Measurements from ENCODE around the gene PEAK1. TPM values are rescaled to one million over a fixed set of nuclear protein-coding genes. Genes with fewer than 3 reads are reported as not detected.

The PEAK1 gene
- total RNA-seq, 2 donors from 2014 or later, result 38.0 to 41.4 TPM

GRCh38 chr15:77083381-77084160 is 336.3 kb downstream of the PEAK1 start:
- DNase-seq (ENCODE audit: low spot score) (peak; percentile 81), ATAC-seq (peak; percentile 93 to 95)
- Mint-ChIP-seq H3K27ac (peak overlapping the region; percentile 37 to 68), H3K36me3 (no peaks in the 10 kb centered on the region), H3K9me3 (no peaks in the 10 kb centered on the region), H3K4me3 (peak overlapping the region; percentile 72), H3K4me1 (ENCODE audit: low read depth in 2 of 2) (peaks cover 21 to 27% of the 10 kb centered on the region in 2 donors), H3K27me3 (no peaks in the 10 kb centered on the region)

DNA sequence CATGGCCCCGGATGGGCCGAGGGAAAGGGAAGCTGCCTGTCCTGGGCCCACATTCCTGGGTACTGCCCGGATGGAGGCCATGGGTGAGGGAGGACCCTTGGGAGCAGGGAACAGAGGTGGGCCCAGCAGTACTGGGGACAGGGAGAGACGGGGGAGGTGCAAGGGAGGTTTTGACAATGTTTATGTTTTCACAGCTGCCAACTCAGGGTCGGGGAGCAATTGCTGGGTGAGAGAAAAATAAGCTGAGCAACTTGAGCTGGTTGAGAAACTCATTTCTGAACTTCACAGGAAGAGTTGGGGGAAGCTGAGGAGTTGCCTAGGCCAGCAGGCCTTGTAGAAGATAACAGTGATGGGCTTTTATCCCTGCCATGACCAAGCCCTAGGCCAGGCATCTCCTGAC is 337.9 kb downstream of the PEAK1 start:
- H3K4me3 Mint-ChIP-seq, result no peak overlapping the region
- ATAC-seq, result no peak
- no peaks in the 10 kb centered on the region for H3K36me3 Mint-ChIP-seq

DNA sequence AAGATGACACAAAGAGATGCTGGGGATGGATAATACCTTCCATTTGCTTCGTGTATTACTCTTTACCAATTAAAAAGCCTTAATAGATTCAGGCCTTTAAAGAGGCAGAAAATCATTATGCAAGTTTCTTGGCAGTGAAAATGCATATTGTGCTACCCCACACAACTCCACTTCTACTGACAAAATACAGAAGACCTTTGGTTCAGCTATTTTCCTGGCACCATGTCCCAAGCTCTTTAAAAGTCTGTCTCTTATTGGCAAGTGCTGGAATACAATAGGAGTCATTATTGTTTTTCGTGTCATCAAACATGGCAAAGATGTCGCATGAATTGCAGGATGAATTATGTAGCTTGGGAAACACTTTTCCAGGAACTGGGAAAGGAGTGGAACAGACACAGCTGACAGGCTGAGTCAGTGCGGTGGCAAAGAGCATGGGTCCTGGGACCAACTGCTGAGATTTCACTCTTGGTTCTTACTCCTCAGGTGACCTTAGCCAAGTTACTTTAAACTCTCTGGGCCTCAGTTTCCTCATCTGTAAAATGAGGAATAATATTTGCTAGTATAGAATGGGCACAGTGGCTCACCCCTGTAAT is 343.5 kb downstream of the PEAK1 start:
- no peak for ATAC-seq
- no peak for DNase-seq (ENCODE audit: low spot score)
- Mint-ChIP-seq H3K9me3 (no peaks in the 10 kb centered on the region), H3K27ac (no peak overlapping the region), H3K4me1 (ENCODE audit: low read depth in 2 of 2) (peaks cover 4 to 8% of the 10 kb centered on the region in 2 donors), H3K27me3 (peaks cover 0 to 3% of the 10 kb centered on the region in 2 donors), H3K4me3 (no peak overlapping the region), H3K36me3 (no peaks in the 10 kb centered on the region)

More for the DNA sequence above, 337.9 kb downstream of the PEAK1 start:
- Mint-ChIP-seq H3K27me3 (no peaks in the 10 kb centered on the region), H3K9me3 (no peaks in the 10 kb centered on the region), H3K27ac (no peak overlapping the region), H3K4me1 (ENCODE audit: low read depth in 2 of 2) (peaks cover 21 to 27% of the 10 kb centered on the region in 2 donors)
- DNase-seq (ENCODE audit: low spot score), result no peak

DNA sequence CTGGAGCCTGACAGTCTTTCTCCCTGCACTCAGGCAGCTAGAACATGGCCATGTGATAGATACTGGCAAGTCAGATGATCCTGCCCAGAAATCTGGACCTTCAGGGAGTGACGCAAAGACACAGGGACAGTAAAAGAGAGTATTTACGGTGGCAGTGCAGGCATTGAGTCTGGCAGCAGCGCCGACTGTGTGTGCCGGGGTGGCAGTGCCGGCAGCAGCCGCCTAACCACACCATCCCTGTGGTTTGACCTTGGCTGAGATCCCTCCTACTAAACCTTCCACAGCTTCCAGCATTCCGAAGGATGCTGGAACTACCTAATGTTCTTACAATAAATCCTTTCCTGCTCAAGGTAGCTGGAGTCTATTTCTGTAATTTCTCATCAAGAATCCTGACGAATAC is 344.4 kb downstream of the PEAK1 start:
- peaks cover 0 to 3% of the 10 kb centered on the region in 2 donors for H3K27me3 Mint-ChIP-seq
- H3K4me3 Mint-ChIP-seq, result no peak overlapping the region

GRCh38 chr15:77074350-77074749 is 345.6 kb downstream of the PEAK1 start:
- Mint-ChIP-seq H3K27me3 (peaks cover 0 to 3% of the 10 kb centered on the region in 2 donors), H3K9me3 (no peaks in the 10 kb centered on the region), H3K27ac (no peak overlapping the region), H3K4me1 (ENCODE audit: low read depth in 2 of 2) (peaks cover 15 to 19% of the 10 kb centered on the region in 2 donors), H3K36me3 (no peaks in the 10 kb centered on the region), H3K4me3 (no peak overlapping the region)
- DNase-seq (ENCODE audit: low spot score), result no peak
- no peak for ATAC-seq

More for the DNA sequence above, 344.4 kb downstream of the PEAK1 start:
- Mint-ChIP-seq H3K27ac (no peak overlapping the region), H3K36me3 (no peaks in the 10 kb centered on the region), H3K4me1 (ENCODE audit: low read depth in 2 of 2) (peaks cover 8 to 12% of the 10 kb centered on the region in 2 donors), H3K9me3 (no peaks in the 10 kb centered on the region)
- ATAC-seq (no peak), DNase-seq (ENCODE audit: low spot score) (no peak)

DNA sequence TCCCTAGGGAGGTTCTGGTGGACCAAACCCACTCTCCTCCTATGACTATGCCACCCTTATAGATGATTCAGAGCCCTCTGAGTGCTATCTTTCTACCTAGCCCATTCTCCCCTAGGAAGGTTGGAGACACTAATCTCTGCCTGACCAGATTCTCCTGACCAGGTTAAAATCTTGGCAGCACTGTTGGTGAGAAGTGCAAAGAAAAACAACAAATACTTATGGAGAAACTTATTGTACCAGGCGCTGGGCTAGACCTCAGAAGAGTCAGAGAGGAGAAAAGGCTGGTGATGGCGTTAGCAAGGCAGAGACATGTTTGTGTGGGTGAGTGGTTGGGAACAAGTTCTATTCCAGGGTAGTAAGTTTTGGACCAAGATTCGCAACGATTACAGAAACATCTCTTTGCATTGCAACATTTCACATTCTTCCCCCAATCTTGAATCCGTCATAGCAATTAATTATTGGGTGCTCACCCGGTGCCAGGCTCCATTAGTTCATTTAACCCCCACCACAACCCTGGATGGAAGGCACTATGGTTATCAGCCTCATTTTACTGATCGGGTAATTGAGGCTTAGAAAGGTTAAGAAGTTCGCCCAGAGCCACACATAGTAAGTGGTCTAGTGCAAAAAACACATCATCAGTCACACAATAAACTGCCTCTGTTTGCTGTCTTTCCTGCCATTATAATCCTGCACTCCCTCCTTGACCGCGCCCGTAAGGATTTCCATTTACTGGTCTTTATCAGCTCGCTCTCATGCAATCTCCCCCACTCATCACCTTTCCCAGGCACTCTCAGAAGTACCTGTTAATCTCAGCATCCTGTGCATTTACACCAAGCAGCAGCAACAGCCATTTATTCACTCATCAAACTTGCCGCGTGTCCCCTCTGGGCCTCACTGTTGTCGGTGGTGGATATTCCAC is 348.3 kb downstream of the PEAK1 start:
- H3K9me3 Mint-ChIP-seq, result no peaks in the 10 kb centered on the region
- peak overlapping the region; percentile 74 for H3K4me3 Mint-ChIP-seq
- DNase-seq (ENCODE audit: low spot score) (no peak), ATAC-seq (no peak)
- H3K27ac Mint-ChIP-seq, result peak overlapping the region; percentile 8 to 83
- H3K4me1 Mint-ChIP-seq (ENCODE audit: low read depth in 2 of 2), result peaks cover 33 to 42% of the 10 kb centered on the region in 2 donors
- peaks cover 0 to 3% of the 10 kb centered on the region in 2 donors for H3K27me3 Mint-ChIP-seq
- H3K36me3 Mint-ChIP-seq, result no peaks in the 10 kb centered on the region

DNA sequence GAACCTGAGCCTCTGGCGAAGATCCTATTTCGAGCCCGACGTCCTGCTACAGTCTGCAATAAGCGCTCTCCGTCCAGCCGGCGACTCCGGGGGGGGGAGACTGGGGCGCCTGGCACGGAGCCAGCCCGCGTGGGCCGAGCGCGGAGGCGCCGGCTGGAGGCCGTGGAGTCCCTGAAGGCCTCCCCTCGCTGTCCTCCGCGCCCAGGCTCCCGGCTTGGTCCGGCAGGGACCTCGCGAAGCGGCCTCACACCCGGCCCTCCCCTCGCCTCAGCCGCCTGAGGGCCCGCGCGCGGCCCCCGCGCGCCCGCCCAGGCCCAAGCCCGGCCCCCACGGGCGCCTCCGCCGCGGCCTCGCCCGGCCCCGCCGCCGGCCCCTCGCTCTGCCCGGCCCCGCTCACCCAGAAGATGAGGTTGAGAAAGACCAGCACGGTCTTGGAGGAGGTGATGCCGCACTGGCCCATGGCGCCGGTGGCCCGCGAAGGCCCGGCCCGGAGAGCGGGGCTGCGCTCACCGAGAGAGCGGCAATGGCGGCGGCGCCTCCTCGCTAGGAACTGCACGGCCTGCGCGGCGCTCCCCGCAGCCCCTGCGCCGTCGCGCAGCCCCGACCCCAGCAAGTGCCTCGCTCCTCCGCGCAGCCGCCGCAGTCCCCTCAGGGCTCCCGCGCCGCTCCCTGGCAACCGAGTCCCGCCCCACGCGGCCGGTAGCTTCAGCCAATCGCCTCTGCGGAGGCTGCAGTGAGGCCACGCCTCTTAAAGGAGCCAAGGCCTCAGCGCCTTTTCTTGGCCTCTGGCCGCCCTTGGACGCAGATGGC is 349.2 kb downstream of the PEAK1 start, which contains the start of gene TSPAN3:
Gene TSPAN3, minus strand, starts transcription at position 615 of the 810 bp plus-strand sequence. Its CDS starts 155 bp downstream, at position 460.
- Mint-ChIP-seq H3K4me3 (peak within 1 kb of the TSS; percentile 88), H3K27me3 (peaks cover 0 to 3% of the 10 kb centered on the region in 2 donors), H3K36me3 (no peaks in the 10 kb centered on the region), H3K27ac (peak within 1 kb of the TSS; percentile 62 to 86), H3K9me3 (no peaks in the 10 kb centered on the region), H3K4me1 (ENCODE audit: low read depth in 2 of 2) (peaks cover 35 to 43% of the 10 kb centered on the region in 2 donors)
- ATAC-seq (peak; percentile 98 to 99), DNase-seq (ENCODE audit: low spot score) (peak; percentile 94)

- H3K4me3 Mint-ChIP-seq, result peak overlapping the region; percentile 88
- H3K27me3 Mint-ChIP-seq, result peaks cover 0 to 3% of the 10 kb centered on the region in 2 donors
- DNase-seq (ENCODE audit: low spot score), result no peak
- H3K27ac Mint-ChIP-seq, result peak overlapping the region; percentile 62 to 86
- no peaks in the 10 kb centered on the region for H3K9me3 Mint-ChIP-seq
- H3K36me3 Mint-ChIP-seq, result no peaks in the 10 kb centered on the region
- no peak for ATAC-seq
- peaks cover 36 to 44% of the 10 kb centered on the region in 2 donors for H3K4me1 Mint-ChIP-seq (ENCODE audit: low read depth in 2 of 2)
These were observed 349.8 kb downstream of the PEAK1 start for GRCh38 chr15:77070180-77070494.

GRCh38 chr15:77069521-77070121 is 350.3 kb downstream of the PEAK1 start:
- Mint-ChIP-seq H3K27me3 (peaks cover 0 to 3% of the 10 kb centered on the region in 2 donors), H3K27ac (peak overlapping the region; percentile 62 to 86), H3K9me3 (no peaks in the 10 kb centered on the region), H3K4me1 (ENCODE audit: low read depth in 2 of 2) (peaks cover 39 to 50% of the 10 kb centered on the region in 2 donors), H3K4me3 (peak overlapping the region; percentile 88), H3K36me3 (no peaks in the 10 kb centered on the region)
- ATAC-seq, result no peak
- DNase-seq (ENCODE audit: low spot score), result no peak

- no peaks in the 10 kb centered on the region for H3K36me3 Mint-ChIP-seq
- no peak for ATAC-seq
- no peaks in the 10 kb centered on the region for H3K9me3 Mint-ChIP-seq
- H3K27ac Mint-ChIP-seq, result no peak overlapping the region
- H3K27me3 Mint-ChIP-seq, result no peaks in the 10 kb centered on the region
- peaks cover 42 to 53% of the 10 kb centered on the region in 2 donors for H3K4me1 Mint-ChIP-seq (ENCODE audit: low read depth in 2 of 2)
- peak overlapping the region; percentile 18 for H3K4me3 Mint-ChIP-seq
- no peak for DNase-seq (ENCODE audit: low spot score)
These were observed 351.3 kb downstream of the PEAK1 start for GRCh38 chr15:77068633-77069032.

GRCh38 chr15:77067691-77068367 is 352.1 kb downstream of the PEAK1 start:
- H3K36me3 Mint-ChIP-seq, result no peaks in the 10 kb centered on the region
- ATAC-seq, result no peak
- H3K4me3 Mint-ChIP-seq, result peak overlapping the region; percentile 9
- no peaks in the 10 kb centered on the region for H3K27me3 Mint-ChIP-seq
- no peak for DNase-seq (ENCODE audit: low spot score)
- H3K4me1 Mint-ChIP-seq (ENCODE audit: low read depth in 2 of 2), result peaks cover 45 to 60% of the 10 kb centered on the region in 2 donors
- H3K9me3 Mint-ChIP-seq, result no peaks in the 10 kb centered on the region
- H3K27ac Mint-ChIP-seq, result peak overlapping the region in 1 of 2 donors; percentile 60

DNA sequence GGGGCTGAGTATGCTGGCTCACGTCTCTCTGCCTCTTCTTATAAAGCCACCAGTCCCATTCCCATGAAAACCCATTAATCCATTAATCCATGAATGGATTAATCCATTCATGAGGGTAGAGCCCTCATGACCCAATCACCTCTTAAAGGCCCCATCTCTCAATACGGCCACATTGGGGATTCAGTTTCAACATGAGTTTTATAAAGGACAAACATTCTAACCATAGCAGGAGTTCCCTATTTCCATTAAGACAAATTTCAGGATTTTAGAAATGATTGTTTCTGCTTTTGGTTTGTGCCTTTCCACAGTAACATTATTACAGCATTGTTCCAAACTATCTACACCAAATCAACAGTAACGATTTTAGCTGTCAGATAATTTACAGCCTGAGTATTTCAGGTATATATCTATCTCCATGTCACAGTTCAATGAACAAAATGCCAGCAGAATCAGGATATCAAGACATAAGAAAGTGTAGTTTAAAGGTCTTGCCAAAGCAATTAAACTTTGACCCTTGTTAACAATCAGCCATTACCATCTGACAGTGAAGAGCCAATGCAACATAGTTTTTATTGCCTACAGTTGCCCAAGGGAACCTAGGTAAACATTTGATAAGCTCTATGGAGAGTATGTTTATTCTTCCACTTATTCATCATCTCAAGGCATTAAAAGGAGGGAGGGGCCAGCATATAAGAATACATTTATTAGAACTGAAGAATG is 352.8 kb downstream of the PEAK1 start:
- Mint-ChIP-seq H3K9me3 (no peaks in the 10 kb centered on the region), H3K27me3 (no peaks in the 10 kb centered on the region), H3K36me3 (no peaks in the 10 kb centered on the region), H3K4me3 (no peak overlapping the region), H3K27ac (peak overlapping the region in 1 of 2 donors; percentile 60), H3K4me1 (ENCODE audit: low read depth in 2 of 2) (peaks cover 45 to 60% of the 10 kb centered on the region in 2 donors)
- DNase-seq (ENCODE audit: low spot score) (no peak), ATAC-seq (no peak)

Data from natural killer cell treated with Interleukin-12 subunit alpha and Interleukin-12 subunit beta and Interleukin-15 and Interleukin-18, amount 100 ng/mL, for 72 hours (primary cell).